ENCODE measurements around the gene OR10G4.

DNA sequence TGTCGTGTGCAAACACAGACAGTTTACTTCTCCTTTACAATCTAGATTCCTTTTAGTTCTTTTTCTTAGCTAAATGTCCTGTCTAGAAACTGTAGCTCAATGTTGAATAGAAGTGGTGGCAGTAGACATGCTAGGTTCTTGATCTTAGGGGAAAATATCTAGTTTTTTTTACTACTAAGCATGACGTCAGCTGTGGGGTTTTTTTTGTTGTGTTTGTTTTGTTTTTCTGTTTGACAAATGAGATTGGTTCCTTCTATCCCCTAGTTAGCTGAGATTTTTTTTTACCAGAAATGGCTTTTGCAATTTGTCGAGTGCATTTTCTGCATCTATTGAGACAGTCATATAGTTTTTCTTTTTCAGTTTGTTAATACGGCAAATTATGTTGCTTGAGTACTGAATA is 30.6 kb downstream of the OR10G4 start:
- TF ChIP-seq, protein P1, sequence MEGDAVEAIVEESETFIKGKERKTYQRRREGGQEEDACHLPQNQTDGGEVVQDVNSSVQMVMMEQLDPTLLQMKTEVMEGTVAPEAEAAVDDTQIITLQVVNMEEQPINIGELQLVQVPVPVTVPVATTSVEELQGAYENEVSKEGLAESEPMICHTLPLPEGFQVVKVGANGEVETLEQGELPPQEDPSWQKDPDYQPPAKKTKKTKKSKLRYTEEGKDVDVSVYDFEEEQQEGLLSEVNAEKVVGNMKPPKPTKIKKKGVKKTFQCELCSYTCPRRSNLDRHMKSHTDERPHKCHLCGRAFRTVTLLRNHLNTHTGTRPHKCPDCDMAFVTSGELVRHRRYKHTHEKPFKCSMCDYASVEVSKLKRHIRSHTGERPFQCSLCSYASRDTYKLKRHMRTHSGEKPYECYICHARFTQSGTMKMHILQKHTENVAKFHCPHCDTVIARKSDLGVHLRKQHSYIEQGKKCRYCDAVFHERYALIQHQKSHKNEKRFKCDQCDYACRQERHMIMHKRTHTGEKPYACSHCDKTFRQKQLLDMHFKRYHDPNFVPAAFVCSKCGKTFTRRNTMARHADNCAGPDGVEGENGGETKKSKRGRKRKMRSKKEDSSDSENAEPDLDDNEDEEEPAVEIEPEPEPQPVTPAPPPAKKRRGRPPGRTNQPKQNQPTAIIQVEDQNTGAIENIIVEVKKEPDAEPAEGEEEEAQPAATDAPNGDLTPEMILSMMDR (conservative IDR thresholded peaks at IDR 0.05), result no peak
- TF ChIP-seq ZFX (IDR thresholded peaks at IDR 0.05), result no peak

Measured in C4-2B (cell line).